ENCODE data around the gene CSF3R.

CSF3R gene

DNA sequence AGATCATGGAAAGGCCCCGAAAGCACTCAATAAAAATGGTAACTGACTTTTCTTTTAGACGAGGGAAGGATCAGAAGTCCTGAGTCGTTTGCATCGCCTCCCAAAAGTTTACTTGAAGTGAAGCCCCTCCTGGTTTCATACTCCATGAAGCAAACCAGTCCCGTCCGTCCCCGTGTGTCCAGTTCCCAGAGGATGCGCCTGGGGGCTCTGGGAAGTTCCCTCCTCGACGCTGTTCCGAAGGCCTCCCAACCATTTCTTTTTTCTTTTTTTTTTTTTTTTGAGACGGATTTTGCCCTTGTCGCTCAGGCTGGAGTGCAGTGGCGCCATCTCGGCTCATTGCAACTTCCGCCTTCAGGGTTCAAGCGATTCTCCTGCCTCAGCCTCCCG, 31.8 kb downstream of the CSF3R start:
- in situ Hi-C loops (cut with MboI; ENCODE audit: low sequenced_read_pairs, unreplicated experiment), result no loop called here
- TF ChIP-seq, protein P1, sequence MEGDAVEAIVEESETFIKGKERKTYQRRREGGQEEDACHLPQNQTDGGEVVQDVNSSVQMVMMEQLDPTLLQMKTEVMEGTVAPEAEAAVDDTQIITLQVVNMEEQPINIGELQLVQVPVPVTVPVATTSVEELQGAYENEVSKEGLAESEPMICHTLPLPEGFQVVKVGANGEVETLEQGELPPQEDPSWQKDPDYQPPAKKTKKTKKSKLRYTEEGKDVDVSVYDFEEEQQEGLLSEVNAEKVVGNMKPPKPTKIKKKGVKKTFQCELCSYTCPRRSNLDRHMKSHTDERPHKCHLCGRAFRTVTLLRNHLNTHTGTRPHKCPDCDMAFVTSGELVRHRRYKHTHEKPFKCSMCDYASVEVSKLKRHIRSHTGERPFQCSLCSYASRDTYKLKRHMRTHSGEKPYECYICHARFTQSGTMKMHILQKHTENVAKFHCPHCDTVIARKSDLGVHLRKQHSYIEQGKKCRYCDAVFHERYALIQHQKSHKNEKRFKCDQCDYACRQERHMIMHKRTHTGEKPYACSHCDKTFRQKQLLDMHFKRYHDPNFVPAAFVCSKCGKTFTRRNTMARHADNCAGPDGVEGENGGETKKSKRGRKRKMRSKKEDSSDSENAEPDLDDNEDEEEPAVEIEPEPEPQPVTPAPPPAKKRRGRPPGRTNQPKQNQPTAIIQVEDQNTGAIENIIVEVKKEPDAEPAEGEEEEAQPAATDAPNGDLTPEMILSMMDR (IDR thresholded peaks at IDR 0.05; ENCODE audit: borderline replicate concordance, control extremely low read depth, extremely low read depth, insufficient read depth, missing control alignments), result no peak
- no peak for DNase-seq (ENCODE audit: low spot score)

DNA sequence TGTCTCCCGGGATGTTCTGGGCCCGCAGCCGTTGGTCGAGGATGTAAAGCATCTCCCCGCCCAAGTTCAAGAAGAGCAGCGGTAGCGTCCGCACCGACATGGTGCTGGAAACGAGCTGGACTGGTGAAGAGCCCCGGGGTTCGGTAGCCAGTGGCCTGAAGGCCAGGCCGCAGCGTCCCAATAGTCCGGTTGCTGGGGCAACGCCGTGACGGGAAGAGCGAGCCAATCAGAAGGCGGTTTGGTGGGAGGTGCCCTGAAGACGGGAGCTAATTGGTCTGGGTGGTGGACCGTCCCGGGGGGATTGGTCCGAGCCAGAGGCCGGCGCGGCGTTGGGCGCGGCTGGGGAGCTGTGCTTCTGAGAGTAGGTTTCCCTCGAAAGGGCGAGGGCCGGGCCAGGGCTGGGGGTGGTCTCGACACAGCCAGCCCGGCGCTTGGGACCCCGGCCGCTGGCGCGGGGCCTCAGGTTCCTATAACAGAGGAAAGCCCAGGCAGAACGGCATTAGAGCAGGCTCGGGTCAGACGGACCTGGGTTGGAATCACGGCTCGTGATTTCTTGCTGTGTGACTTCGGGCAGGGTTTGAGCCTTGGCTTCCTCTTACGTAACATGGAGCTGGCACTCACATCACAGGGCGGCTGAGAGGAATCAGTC, 32.3 kb downstream of the CSF3R start, which contains the start of gene OSCP1:
TSS of gene OSCP1 (minus strand) at position 182 of the 649 bp plus-strand sequence. CDS start at position 100, 82 bp downstream.
- TF ChIP-seq, protein P1 (IDR thresholded peaks at IDR 0.05; ENCODE audit: borderline replicate concordance, control extremely low read depth, extremely low read depth, insufficient read depth, missing control alignments), result no peak
- peak; percentile 100 for DNase-seq (ENCODE audit: low spot score)
- in situ Hi-C loops (cut with MboI; ENCODE audit: low sequenced_read_pairs, unreplicated experiment), result no loop called here

DNA sequence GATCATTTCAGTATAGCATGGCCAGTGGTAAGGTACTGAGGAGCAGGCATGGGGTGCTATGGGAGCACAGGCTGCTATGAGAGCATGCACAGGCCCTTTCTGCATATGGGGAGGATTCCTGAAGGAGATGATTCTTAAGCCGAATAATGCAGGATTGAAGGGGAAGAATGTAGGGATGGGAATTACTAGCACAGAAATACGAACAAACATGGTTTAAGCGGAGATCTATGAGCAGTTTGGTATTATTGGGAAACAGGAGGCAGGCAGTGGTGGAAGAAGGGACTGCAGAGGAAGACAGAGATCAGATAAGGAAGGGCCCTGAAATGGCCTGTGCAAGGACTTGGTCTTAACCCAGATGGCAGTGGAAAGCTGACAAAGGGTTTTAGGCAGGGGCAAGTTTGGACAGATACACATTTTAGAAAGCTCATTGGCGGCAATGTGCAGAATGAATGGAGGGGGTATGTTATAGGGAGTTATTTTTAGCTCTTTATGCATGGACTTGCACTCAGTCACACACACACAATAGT, 34.1 kb downstream of the CSF3R start:
- in situ Hi-C loops (cut with MboI; ENCODE audit: low sequenced_read_pairs, unreplicated experiment), result no loop called here
- TF ChIP-seq, protein P1 (IDR thresholded peaks at IDR 0.05; ENCODE audit: borderline replicate concordance, control extremely low read depth, extremely low read depth, insufficient read depth, missing control alignments), result no peak

DNA sequence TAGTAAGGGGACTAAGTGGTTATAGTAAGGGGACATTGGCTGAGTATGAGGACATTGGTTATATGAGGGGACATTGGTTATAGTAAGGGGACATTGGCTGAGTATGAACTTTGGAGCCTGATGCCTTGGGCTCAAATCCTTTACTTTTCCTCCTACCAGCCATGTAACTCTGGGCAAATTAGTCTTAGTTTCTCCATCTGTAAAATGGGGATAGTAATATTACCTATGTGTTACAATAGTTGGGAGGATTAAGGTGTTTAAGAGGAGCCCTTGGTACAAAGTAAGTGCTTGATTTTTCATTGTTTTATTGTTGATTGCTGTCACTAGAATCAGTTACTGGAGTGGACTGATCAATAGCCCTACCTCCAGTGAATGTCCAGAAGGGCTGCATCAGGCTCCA, 35.3 kb downstream of the CSF3R start:
- TF ChIP-seq, protein P1 (IDR thresholded peaks at IDR 0.05; ENCODE audit: borderline replicate concordance, control extremely low read depth, extremely low read depth, insufficient read depth, missing control alignments), result no peak
- in situ Hi-C loops (cut with MboI; ENCODE audit: low sequenced_read_pairs, unreplicated experiment), result no loop called here
- no peak for DNase-seq (ENCODE audit: low spot score)

More for the DNA sequence above, 34.1 kb downstream of the CSF3R start:
- DNase-seq (ENCODE audit: low spot score), result no peak

DNA sequence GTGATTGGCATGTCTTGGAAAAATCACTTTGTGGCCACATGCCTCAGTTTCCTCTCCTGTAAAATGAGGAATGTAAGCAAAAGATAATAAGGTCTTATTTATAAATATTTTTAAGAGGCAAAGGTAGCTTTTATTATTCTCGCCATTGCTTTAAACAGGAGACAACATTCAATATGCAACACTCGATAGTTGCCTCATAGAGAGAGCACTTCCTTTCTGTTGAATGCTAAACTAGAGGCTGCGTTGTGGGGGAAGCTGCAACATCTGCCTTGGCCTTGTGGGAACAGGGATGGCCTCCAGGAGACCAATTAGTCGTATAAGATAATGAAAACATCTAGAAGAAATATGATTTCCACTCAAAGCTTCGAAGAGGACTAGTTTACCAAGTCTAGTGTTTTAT, 36.0 kb downstream of the CSF3R start:
- TF ChIP-seq, protein P1 (IDR thresholded peaks at IDR 0.05; ENCODE audit: borderline replicate concordance, control extremely low read depth, extremely low read depth, insufficient read depth, missing control alignments), result no peak
- no peak for DNase-seq (ENCODE audit: low spot score)
- in situ Hi-C loops (cut with MboI; ENCODE audit: low sequenced_read_pairs, unreplicated experiment), result no loop called here

DNA sequence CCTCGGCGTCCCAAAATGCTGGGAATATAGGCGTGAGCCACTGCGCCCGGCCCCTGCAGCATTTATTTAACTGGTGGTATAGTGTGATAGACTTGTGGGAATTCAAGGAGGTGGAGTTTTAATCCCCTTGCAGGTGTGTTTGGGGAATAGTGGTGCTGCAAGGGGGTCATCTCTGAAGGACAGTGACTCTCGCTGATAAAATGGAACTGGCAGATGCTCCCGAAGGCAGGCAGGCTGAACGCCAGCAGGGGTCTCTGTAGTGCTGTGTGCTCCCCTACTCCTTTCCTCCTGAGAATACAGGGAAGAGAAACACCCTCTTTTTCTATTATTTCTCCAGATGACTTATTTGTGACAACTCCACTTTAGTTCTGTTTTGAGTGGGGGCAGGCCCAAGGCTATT, 36.4 kb downstream of the CSF3R start:
- in situ Hi-C loops (cut with MboI; ENCODE audit: low sequenced_read_pairs, unreplicated experiment), result no loop called here
- TF ChIP-seq, protein P1 (IDR thresholded peaks at IDR 0.05; ENCODE audit: borderline replicate concordance, control extremely low read depth, extremely low read depth, insufficient read depth, missing control alignments), result peak; percentile 53
- DNase-seq (ENCODE audit: low spot score), result peak; percentile 44

All from GM13976 (cell line).